ENCODE results near the gene SPSB1. TPM values are rescaled to one million over a fixed set of nuclear protein-coding genes. Genes with fewer than 3 reads are reported as not detected.
A peak's percentile ranks its signal among the peaks of the same experiment; 100 is the strongest.

The SPSB1 gene
- total and polyA plus RNA-seq, 12 donors: 1.4 to 14.0 (median 9.9) TPM

DNA sequence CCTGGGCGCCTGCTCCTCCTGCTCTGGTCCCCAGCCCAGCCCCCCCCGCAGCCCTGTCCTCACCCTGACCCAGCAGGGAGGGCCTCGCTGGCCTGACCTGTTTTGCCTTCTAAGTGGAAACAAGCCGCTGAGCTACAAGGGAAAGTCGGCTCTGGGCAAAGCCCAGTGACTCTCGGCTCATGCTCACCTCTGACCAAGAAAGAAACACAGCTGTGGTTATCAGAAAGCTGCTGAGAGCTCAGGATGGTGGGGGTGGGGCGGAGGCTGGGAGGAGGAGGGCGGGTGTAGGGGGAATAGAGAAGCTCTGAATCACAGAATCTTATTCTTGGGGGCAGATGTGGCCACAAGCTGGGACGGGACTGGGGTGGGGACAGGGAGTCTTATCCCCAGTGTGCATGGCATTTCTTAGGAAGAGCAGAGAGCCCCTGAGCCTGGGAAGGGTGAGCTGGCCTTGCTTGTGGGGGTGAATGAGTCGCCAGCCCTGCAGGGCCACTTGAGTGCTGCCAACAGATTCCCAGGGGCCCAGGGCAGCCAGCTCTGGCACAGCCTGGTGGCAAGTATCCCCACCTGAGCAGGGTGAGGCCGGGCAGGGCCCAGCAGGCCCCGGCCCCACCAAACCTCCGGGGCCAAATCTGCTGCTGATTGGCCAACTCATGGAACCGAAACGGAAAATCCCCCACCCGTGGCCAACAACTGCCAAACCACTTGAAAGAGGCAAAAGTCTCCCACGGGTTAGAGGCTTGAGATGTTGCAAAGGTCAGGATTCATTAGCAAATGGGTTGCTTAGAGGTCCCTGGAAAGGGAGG, 120.6 kb downstream of the SPSB1 start:
- intact Hi-C loops (cut with DNase I): no loop called here
- 30 to 51% (median 33%) methylated on average over 11 to 17 of the region's 17 CpGs for WGBS, 4 donors

DNA sequence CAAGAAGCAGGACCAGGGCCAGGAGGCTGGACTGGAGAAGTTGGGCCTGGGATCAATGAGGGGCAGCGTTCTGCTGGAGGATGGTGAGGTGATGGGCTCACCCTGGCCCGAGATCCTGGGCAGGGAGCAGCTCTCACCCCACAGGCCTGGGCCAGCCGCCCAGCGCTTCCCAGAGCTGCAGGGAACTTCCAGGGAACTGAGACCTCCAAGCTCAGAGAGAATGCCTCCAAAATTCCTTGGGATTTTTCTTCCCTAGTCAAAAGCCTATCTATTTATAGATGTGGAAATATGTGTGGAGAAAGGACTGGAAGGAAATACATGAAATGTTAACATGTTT, 121.2 kb downstream of the SPSB1 start:
- intact Hi-C loops (cut with DNase I): no loop called here
- DNase-seq: no peak
- 20 to 77% (median 59%) methylated on average over 1 to 4 of the region's 4 CpGs for WGBS, 4 donors

More for the DNA sequence above, 120.6 kb downstream of the SPSB1 start:
- no peaks in the 10 kb centered on the region for H3K9me3 ChIP-seq (replicated peaks in 1 of 3)
- no peaks in the 10 kb centered on the region for H3K27me3 ChIP-seq
- H3K27ac ChIP-seq: peak overlapping the region; percentile 39 to 84 (median 78)
- H3K36me3 ChIP-seq (replicated peaks in 1 of 2): no peaks in the 10 kb centered on the region
- peaks cover 18 to 19% of the 10 kb centered on the region in 2 donors for H3K4me1 ChIP-seq (replicated peaks in 1 of 2)
- DNase-seq: peak; percentile 38 to 80 (median 72)
- H3K4me3 ChIP-seq: no peak overlapping the region
- TF ChIP-seq, protein P1, sequence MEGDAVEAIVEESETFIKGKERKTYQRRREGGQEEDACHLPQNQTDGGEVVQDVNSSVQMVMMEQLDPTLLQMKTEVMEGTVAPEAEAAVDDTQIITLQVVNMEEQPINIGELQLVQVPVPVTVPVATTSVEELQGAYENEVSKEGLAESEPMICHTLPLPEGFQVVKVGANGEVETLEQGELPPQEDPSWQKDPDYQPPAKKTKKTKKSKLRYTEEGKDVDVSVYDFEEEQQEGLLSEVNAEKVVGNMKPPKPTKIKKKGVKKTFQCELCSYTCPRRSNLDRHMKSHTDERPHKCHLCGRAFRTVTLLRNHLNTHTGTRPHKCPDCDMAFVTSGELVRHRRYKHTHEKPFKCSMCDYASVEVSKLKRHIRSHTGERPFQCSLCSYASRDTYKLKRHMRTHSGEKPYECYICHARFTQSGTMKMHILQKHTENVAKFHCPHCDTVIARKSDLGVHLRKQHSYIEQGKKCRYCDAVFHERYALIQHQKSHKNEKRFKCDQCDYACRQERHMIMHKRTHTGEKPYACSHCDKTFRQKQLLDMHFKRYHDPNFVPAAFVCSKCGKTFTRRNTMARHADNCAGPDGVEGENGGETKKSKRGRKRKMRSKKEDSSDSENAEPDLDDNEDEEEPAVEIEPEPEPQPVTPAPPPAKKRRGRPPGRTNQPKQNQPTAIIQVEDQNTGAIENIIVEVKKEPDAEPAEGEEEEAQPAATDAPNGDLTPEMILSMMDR (IDR thresholded peaks at IDR 0.05): no peak
- TF ChIP-seq POLR2A (IDR thresholded peaks at IDR 0.05): no peak

DNA sequence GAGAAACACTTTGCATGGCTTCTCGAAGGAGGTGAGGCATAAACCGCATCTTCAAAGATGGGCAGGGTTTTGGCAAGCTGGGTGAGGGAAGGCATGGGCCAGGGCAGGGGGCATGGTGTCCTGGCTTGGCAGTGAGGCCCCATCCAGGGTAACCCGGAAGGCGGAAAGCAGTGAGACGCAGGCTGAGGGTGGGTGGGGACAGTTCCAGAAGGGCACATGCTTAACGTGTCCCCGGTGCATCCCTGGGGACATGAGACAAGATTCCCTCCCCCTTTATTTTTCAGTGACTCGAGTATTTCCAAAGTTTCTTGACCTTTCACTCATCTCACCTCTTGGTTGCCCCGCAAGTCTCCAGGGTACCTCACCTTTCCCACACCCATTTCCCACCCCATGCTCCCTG, 123.8 kb downstream of the SPSB1 start:
- Histone ChIP-seq H3K27ac (no peak overlapping the region), H3K36me3 (replicated peaks in 1 of 2) (no peaks in the 10 kb centered on the region), H3K27me3 (no peaks in the 10 kb centered on the region), H3K9me3 (replicated peaks in 1 of 3) (no peaks in the 10 kb centered on the region), H3K4me3 (no peak overlapping the region), H3K4me1 (replicated peaks in 1 of 2) (peaks cover 18 to 19% of the 10 kb centered on the region in 2 donors)
- no peak for DNase-seq
- WGBS, 4 donors: 90 to 93% (median 91%) methylated on average over 9 of the region's 9 CpGs
- TF ChIP-seq, protein P1 (IDR thresholded peaks at IDR 0.05): no peak
- TF ChIP-seq POLR2A (IDR thresholded peaks at IDR 0.05): no peak
- intact Hi-C loops (cut with DNase I): no loop called here

More for the DNA sequence above, 121.2 kb downstream of the SPSB1 start:
- Histone ChIP-seq H3K4me1 (replicated peaks in 1 of 2) (peaks cover 18 to 19% of the 10 kb centered on the region in 2 donors), H3K27me3 (no peaks in the 10 kb centered on the region), H3K27ac (peak overlapping the region in 4 of 5 donors; percentile 63 to 84 (median 80)), H3K4me3 (no peak overlapping the region), H3K9me3 (replicated peaks in 1 of 3) (no peaks in the 10 kb centered on the region), H3K36me3 (replicated peaks in 1 of 2) (no peaks in the 10 kb centered on the region)
- no peak for TF ChIP-seq POLR2A (IDR thresholded peaks at IDR 0.05)
- TF ChIP-seq, protein P1 (IDR thresholded peaks at IDR 0.05): no peak

DNA sequence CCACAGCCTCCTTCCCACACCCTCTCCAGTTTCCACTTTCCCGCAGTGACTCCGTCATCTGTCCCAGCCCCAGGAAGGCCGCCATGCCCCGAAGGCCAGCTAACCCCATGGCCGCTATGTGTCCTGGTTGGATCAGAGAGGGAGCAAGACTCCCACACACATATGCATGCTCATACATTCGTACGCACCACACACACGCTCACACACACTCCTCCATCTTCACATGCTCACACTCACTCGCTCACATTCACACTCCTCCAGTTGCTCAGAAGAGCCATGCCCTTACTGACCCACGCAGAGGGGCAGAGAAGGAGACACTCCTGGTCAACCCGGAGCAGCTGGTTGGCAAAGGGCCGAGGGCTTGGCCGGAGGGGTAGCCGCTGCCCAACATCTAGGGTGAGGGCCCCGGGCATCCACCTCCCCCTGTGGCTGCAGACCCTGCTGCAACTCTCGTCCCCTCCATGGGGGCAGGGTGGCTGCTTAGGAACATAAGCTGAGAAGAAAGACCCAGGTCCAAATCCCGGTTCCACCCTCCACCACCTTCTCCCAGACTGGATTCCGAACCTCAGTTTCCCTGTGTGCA, 124.3 kb downstream of the SPSB1 start:
- peaks cover 18 to 19% of the 10 kb centered on the region in 2 donors for H3K4me1 ChIP-seq (replicated peaks in 1 of 2)
- TF ChIP-seq, protein P1 (IDR thresholded peaks at IDR 0.05): no peak
- TF ChIP-seq POLR2A (IDR thresholded peaks at IDR 0.05): no peak
- no peaks in the 10 kb centered on the region for H3K9me3 ChIP-seq (replicated peaks in 1 of 3)
- DNase-seq: no peak
- H3K36me3 ChIP-seq (replicated peaks in 1 of 2): no peaks in the 10 kb centered on the region
- no peaks in the 10 kb centered on the region for H3K27me3 ChIP-seq
- intact Hi-C loops (cut with DNase I): no loop called here
- WGBS, 4 donors: 91 to 94% (median 92%) methylated on average over 17 to 18 of the region's 18 CpGs
- no peak overlapping the region for H3K27ac ChIP-seq
- H3K4me3 ChIP-seq: no peak overlapping the region
